SK-N-SH treated with all-trans-retinoic acid at 6 μM for 48 hours (cell line): ENCODE results near the gene EXTL1.

Source experiments
- ATAC-seq: fragments of 200-7000 bp; cut with Tn5 transposase; 3 replicates; pipeline ENCODE4 v1.9.1; 2020; ENCODE audit warnings: mild to moderate bottlenecking, moderate library complexity
- ARNTL ChIP-seq: fragments of 450-650 bp; formaldehyde crosslinking; IDR thresholded peaks from 2 replicates; pipeline ENCODE4 v1.5.0; 2020; ENCODE audit warnings: low read depth, mild to moderate bottlenecking, moderate library complexity, borderline replicate concordance
- BACH2 ChIP-seq: fragments of 250-450 bp; sonication (Bioruptor Pico); IDR thresholded peaks from 2 replicates; pipeline ENCODE4 v1.9.0; 2021; ENCODE audit warnings: mild to moderate bottlenecking, borderline replicate concordance
- CREB5 ChIP-seq: fragments of 250-450 bp; sonication (Bioruptor Pico); IDR thresholded peaks from 2 replicates; pipeline ENCODE4 v1.5.1; 2020; ENCODE audit warnings: low read depth, mild to moderate bottlenecking, moderate library complexity
- CSDC2 ChIP-seq: fragments of 250-450 bp; sonication (Bioruptor Pico); IDR thresholded peaks from 2 replicates; pipeline ENCODE4 v1.5.0; 2020; ENCODE audit warnings: mild to moderate bottlenecking, moderate library complexity
- CSRNP3 ChIP-seq: fragments of 250-450 bp; sonication (Bioruptor Pico); IDR thresholded peaks from 2 replicates; pipeline ENCODE4 v1.5.1; 2021; ENCODE audit warnings: mild to moderate bottlenecking, moderate library complexity
- ESRRG ChIP-seq: fragments of 250-450 bp; sonication (Bioruptor Pico); IDR thresholded peaks from 2 replicates; pipeline ENCODE4 v1.6.1; 2021; ENCODE audit warnings: mild to moderate bottlenecking
- ISL1 ChIP-seq: fragments of 250-450 bp; sonication (Bioruptor Pico); IDR thresholded peaks from 2 replicates; pipeline ENCODE4 v2.1.2; 2022; ENCODE audit warnings: mild to moderate bottlenecking, moderate library complexity
- OSR1 ChIP-seq: fragments of 250-450 bp; sonication (Bioruptor Pico); IDR thresholded peaks from 2 replicates; pipeline ENCODE4 v1.8.0; 2022; ENCODE audit warnings: moderate library complexity, mild to moderate bottlenecking, inconsistent platforms
- PATZ1 ChIP-seq: fragments of 250-450 bp; sonication (Bioruptor Pico); IDR thresholded peaks from 2 replicates; pipeline ENCODE4 v1.8.0; 2020; ENCODE audit warnings: mild to moderate bottlenecking, moderate library complexity, borderline replicate concordance
- POU6F1 ChIP-seq: fragments of 250-450 bp; sonication (Bioruptor Pico); IDR thresholded peaks from 2 replicates; pipeline ENCODE4 v1.8.0; 2021; ENCODE audit warnings: low read depth, mild to moderate bottlenecking, moderate library complexity, borderline replicate concordance
- PPARA ChIP-seq: fragments of 250-450 bp; sonication (Bioruptor Pico); IDR thresholded peaks from 2 replicates; pipeline ENCODE4 v1.5.0; 2020; ENCODE audit warnings: mild to moderate bottlenecking, borderline replicate concordance
- SNAI2 ChIP-seq: fragments of 250-450 bp; sonication (Bioruptor Pico); IDR thresholded peaks from 2 replicates; pipeline ENCODE4 v1.5.0; 2020; ENCODE audit warnings: mild to moderate bottlenecking, moderate library complexity
- TSHZ2 ChIP-seq: fragments of 250-450 bp; sonication (Bioruptor Pico); IDR thresholded peaks from 2 replicates; pipeline ENCODE4 v1.5.0; 2020; ENCODE audit warnings: mild to moderate bottlenecking, moderate library complexity
- ZC3H10 ChIP-seq: fragments of 250-450 bp; sonication (Bioruptor Pico); IDR thresholded peaks from 2 replicates; pipeline ENCODE4 v1.5.1; 2021; ENCODE audit warnings: mild to moderate bottlenecking, moderate library complexity
- ZFP3 ChIP-seq: fragments of 250-450 bp; sonication (Bioruptor Pico); IDR thresholded peaks from 2 replicates; pipeline ENCODE4 v1.5.0; 2020; ENCODE audit warnings: mild to moderate bottlenecking, moderate library complexity
- ZFP30 ChIP-seq: fragments of 450-650 bp; formaldehyde crosslinking; IDR thresholded peaks from 2 replicates; pipeline ENCODE4 v1.5.0; 2022; ENCODE audit warnings: mild to moderate bottlenecking, moderate library complexity
- ZNF565 ChIP-seq: fragments of 450-650 bp; formaldehyde crosslinking; conservative IDR thresholded peaks from 2 replicates; pipeline ENCODE4 v1.5.0; 2020; ENCODE audit warnings: low read depth, mild to moderate bottlenecking, moderate library complexity
- ZNF70 ChIP-seq: fragments of 450-650 bp; formaldehyde crosslinking; IDR thresholded peaks from 2 replicates; pipeline ENCODE4 v1.5.0; 2020; ENCODE audit warnings: mild to moderate bottlenecking, moderate library complexity
- ZNF8 ChIP-seq: fragments of 450-650 bp; formaldehyde crosslinking; IDR thresholded peaks from 2 replicates; pipeline ENCODE4 v1.5.0; 2020; ENCODE audit warnings: mild to moderate bottlenecking, moderate library complexity

The EXTL1 gene

GRCh38 chr1:25993197-25993951, 28.2 kb upstream of the EXTL1 start:
- no peak for ATAC-seq
- no peak for TF ChIP-seq BACH2 (CRISPR knock-in tag)
- TF ChIP-seq PATZ1 (CRISPR knock-in tag), result no peak
- no peak for TF ChIP-seq ZNF8 (CRISPR knock-in tag)
- TF ChIP-seq ESRRG, result no peak
- TF ChIP-seq POU6F1, result no peak
- TF ChIP-seq ZNF70 (CRISPR knock-in tag), result no peak
- no peak for TF ChIP-seq OSR1
- no peak for TF ChIP-seq ISL1 (CRISPR knock-in tag)
- no peak for TF ChIP-seq TSHZ2 (CRISPR knock-in tag)
- TF ChIP-seq ZFP30 (CRISPR knock-in tag), result no peak
- TF ChIP-seq PPARA (CRISPR knock-in tag), result no peak

GRCh38 chr1:25994402-25995150, 27.0 kb upstream of the EXTL1 start:
- no peak for ATAC-seq
- TF ChIP-seq ZFP3 (CRISPR knock-in tag), result no peak
- TF ChIP-seq CSRNP3 (CRISPR knock-in tag), result no peak
- no peak for TF ChIP-seq ARNTL (CRISPR knock-in tag)
- TF ChIP-seq PATZ1 (CRISPR knock-in tag), result no peak
- TF ChIP-seq BACH2 (CRISPR knock-in tag), result no peak
- no peak for TF ChIP-seq SNAI2 (CRISPR knock-in tag)
- TF ChIP-seq ZC3H10 (CRISPR knock-in tag), result no peak
- TF ChIP-seq, all 23 proteins: peak for 0

GRCh38 chr1:25996966-25997827, 24.4 kb upstream of the EXTL1 start:
- ATAC-seq, result no peak; the same call in 1 of the 3 replicates

More at GRCh38 chr1:25996966-25997827, 24.4 kb upstream of the EXTL1 start:
- no peak for TF ChIP-seq CREB5 (CRISPR knock-in tag)
- no peak for TF ChIP-seq SNAI2 (CRISPR knock-in tag)
- no peak for TF ChIP-seq CSDC2
- no peak for TF ChIP-seq ISL1 (CRISPR knock-in tag)
- no peak for TF ChIP-seq ZNF565 (CRISPR knock-in tag)
- TF ChIP-seq PPARA (CRISPR knock-in tag), result no peak
- TF ChIP-seq ZNF8 (CRISPR knock-in tag), result no peak
- no peak for TF ChIP-seq ZC3H10 (CRISPR knock-in tag)
